CD4-positive, alpha-beta T cell treated with Interleukin-15 for 4 hours (primary cell): Measurements from ENCODE around the gene INTS13.
"Not testable (repeated sequence)": the region's sequence is repeated elsewhere in the genome, so short reads cannot be mapped to it uniquely, and the experiment has no call there.

ENCODE experiments used
- DNase-seq: peaks from one replicate; pipeline ENCODE4 v3.0.0-alpha.2; 2020; ENCODE audit warnings: low spot score

INTS13 gene

GRCh38 chr12:26869908-26870459 is 67.8 kb downstream of the INTS13 start:
- no peak for DNase-seq

GRCh38 chr12:26869104-26869494 is 68.7 kb downstream of the INTS13 start:
- no peak for DNase-seq

GRCh38 chr12:26868447-26869103 is 69.2 kb downstream of the INTS13 start:
- no peak for DNase-seq

- DNase-seq, result no peak
These were observed 70.7 kb downstream of the INTS13 start for GRCh38 chr12:26867080-26867479.

GRCh38 chr12:26863515-26863914 is 74.3 kb downstream of the INTS13 start:
- DNase-seq, result no peak

- DNase-seq, result not testable (repeated sequence)
These were observed 75.0 kb downstream of the INTS13 start for GRCh38 chr12:26862787-26863186.

GRCh38 chr12:26861690-26862089 is 76.1 kb downstream of the INTS13 start:
- DNase-seq, result no peak

GRCh38 chr12:26857465-26858176 is 80.2 kb downstream of the INTS13 start:
- DNase-seq, result no peak

- DNase-seq, result no peak
These were observed 82.4 kb downstream of the INTS13 start for GRCh38 chr12:26855337-26855736.
